Tibial artery (tissue), 4 donors: ENCODE results near the gene ZFPM1.

Experiments
- DNase-seq, 2 donors: peaks; one replicate each; pipeline ENCODE4 v3.0.0-alpha.2; 2019
- H3K27ac ChIP-seq, 2 donors: fragments of 200-600 bp; sonication (generic) in 1 of 2; 1 replicate in 1 of 2; 2 replicates in 1 of 2; pipeline ENCODE4 v1.5.1; 2018 to 2019; ENCODE audit warnings: mild to moderate bottlenecking in 1 of 2
- H3K27me3 ChIP-seq, 2 donors: fragments of 200-600 bp; sonication (generic) in 1 of 2; one replicate each; pipeline versions ENCODE4 v1.5.1 to v1.6.0; 2016 to 2019
- H3K36me3 ChIP-seq, 3 donors: fragments of 200-600 bp; sonication (generic) in 2 of 3; one replicate each; pipeline ENCODE4 v1.5.1; 2016 to 2019; ENCODE audit warnings: mild to moderate bottlenecking in 2 of 3
- H3K4me1 ChIP-seq, 4 donors: fragments of 200-600 bp; sonication (generic) in 2 of 4; 1 replicate in 3 of 4; 2 replicates in 1 of 4; pipeline ENCODE4 v1.5.1; 2016 to 2019
- H3K4me3 ChIP-seq, 2 donors: fragments of 200-600 bp; sonication (generic) in 1 of 2; 1 replicate in 1 of 2; 2 replicates in 1 of 2; pipeline ENCODE4 v1.5.1; 2018 to 2019; ENCODE audit warnings: mild to moderate bottlenecking in 2 of 2
- H3K9me3 ChIP-seq, 3 donors: fragments of 200-600 bp; sonication (generic) in 1 of 3; one replicate each; pipeline ENCODE4 v1.5.1; 2016 to 2019
- intact Hi-C: fragments of 100-400 bp; cut with DNase I; formaldehyde crosslinking; loops from one replicate; pipeline ENCODE4 v1.15.0; 2023; ENCODE audit warnings: low total_unique reads
- TF ChIP-seq, protein P1 (sequence below), 2 experiments: fragments of 200-600 bp in 1 of 2; fragments of 450-650 bp in 1 of 2; IDR thresholded peaks; one replicate each; pipeline ENCODE4 v1.5.1; 2017 to 2019; ENCODE audit warnings: antibody characterized with exemption in 2 of 2, mild to moderate bottlenecking in 1 of 2, moderate library complexity in 1 of 2

Gene ZFPM1

DNA sequence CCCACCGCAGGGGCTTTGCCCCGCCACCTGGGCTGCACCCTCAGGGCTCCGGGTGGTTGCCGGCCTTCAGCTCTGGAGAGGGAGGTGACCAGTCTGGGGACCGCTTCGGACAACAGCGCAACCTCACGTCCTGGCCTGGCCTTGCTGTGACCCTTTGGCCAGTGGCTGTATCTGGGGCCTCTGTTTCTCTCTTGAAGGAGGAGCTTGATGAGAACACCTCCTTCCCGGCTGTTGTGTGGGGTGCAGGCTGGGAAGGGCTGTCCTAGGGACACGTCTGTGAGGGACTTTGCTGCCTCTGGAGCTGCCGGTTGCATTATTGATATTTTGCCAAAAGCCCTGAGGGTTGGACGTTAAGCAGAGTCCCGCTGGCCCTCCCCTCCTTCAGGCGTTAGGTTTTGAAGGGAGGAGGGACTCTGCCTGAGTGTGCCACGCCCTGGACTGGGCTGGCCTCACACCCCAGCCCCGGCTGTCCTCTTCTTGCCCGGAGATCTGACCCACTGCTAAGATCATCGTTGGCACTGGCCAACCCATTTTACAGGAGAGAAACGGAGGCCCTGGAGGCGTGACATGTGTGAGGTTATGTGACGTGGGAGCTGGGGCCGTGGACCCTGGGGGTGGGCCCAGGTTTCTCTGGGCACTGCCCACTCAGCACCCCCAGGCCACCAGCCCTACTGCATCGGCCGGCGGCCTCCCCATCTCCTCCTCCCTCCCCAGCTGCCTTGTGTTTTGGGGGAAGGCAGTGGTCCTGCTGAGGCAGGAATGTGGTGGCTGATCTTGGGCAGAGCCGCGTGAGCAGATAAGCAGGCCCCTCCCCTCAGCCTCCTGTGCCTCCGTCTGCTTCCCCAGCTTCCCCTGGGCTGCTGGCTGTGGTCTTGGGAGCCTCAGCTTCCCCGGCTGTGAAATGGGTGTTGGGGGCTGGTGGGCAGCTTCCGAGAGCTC lies 8.5 kb downstream of the ZFPM1 start:
- H3K27me3 ChIP-seq, result peaks cover 0 to 25% of the 10 kb centered on the region in 2 donors
- intact Hi-C loops, result no loop called here
- no peak overlapping the region for H3K4me3 ChIP-seq
- H3K9me3 ChIP-seq, result no peaks in the 10 kb centered on the region
- DNase-seq, result no peak
- no peaks in the 10 kb centered on the region for H3K36me3 ChIP-seq
- TF ChIP-seq, protein P1, sequence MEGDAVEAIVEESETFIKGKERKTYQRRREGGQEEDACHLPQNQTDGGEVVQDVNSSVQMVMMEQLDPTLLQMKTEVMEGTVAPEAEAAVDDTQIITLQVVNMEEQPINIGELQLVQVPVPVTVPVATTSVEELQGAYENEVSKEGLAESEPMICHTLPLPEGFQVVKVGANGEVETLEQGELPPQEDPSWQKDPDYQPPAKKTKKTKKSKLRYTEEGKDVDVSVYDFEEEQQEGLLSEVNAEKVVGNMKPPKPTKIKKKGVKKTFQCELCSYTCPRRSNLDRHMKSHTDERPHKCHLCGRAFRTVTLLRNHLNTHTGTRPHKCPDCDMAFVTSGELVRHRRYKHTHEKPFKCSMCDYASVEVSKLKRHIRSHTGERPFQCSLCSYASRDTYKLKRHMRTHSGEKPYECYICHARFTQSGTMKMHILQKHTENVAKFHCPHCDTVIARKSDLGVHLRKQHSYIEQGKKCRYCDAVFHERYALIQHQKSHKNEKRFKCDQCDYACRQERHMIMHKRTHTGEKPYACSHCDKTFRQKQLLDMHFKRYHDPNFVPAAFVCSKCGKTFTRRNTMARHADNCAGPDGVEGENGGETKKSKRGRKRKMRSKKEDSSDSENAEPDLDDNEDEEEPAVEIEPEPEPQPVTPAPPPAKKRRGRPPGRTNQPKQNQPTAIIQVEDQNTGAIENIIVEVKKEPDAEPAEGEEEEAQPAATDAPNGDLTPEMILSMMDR (IDR thresholded peaks at IDR 0.05), result no peak
- no peak overlapping the region for H3K27ac ChIP-seq
- no peaks in the 10 kb centered on the region for H3K4me1 ChIP-seq

GRCh38 chr16:88462396-88462795 lies 9.3 kb downstream of the ZFPM1 start:
- H3K27me3 ChIP-seq, result peaks cover 0 to 23% of the 10 kb centered on the region in 2 donors
- intact Hi-C loops, result no loop called here
- TF ChIP-seq, protein P1 (IDR thresholded peaks at IDR 0.05), result no peak

DNA sequence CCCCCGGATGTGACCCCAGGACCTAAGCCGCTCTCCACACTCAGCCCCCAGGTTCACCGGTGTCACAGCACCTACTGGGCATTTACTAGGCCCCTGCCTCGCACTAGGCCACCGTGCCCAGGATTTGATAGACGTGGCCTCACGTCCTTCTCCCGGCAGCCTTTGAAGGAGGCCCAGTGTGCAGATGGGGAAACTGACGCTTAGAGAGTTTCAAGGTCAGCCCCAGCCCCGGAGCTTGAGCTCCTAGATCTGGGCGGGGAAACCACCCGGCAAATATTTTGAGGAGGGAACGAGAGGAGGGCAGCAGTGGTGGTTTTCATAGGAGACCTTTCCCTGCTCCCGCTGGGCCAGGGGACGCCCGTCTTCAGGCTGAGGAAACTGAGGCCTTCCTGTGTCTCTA lies 10.3 kb downstream of the ZFPM1 start:
- TF ChIP-seq, protein P1 (IDR thresholded peaks at IDR 0.05), result no peak
- Histone ChIP-seq H3K27ac (no peak overlapping the region), H3K4me1 (no peaks in the 10 kb centered on the region), H3K27me3 (peaks cover 0 to 27% of the 10 kb centered on the region in 2 donors), H3K36me3 (no peaks in the 10 kb centered on the region), H3K4me3 (no peak overlapping the region), H3K9me3 (no peaks in the 10 kb centered on the region)
- no peak for DNase-seq
- intact Hi-C loops, result no loop called here

More at GRCh38 chr16:88462396-88462795, 9.3 kb downstream of the ZFPM1 start:
- no peak for DNase-seq
- no peaks in the 10 kb centered on the region for H3K36me3 ChIP-seq
- no peaks in the 10 kb centered on the region for H3K9me3 ChIP-seq
- no peak overlapping the region for H3K27ac ChIP-seq
- no peak overlapping the region for H3K4me3 ChIP-seq
- no peaks in the 10 kb centered on the region for H3K4me1 ChIP-seq

- Histone ChIP-seq H3K27me3 (peaks cover 0 to 27% of the 10 kb centered on the region in 2 donors), H3K9me3 (no peaks in the 10 kb centered on the region), H3K27ac (no peak overlapping the region), H3K4me1 (no peaks in the 10 kb centered on the region), H3K4me3 (no peak overlapping the region), H3K36me3 (no peaks in the 10 kb centered on the region)
- TF ChIP-seq, protein P1 (IDR thresholded peaks at IDR 0.05), result no peak
- no peak for DNase-seq
- intact Hi-C loops, result no loop called here
Measured at GRCh38 chr16:88464447-88465318, 11.6 kb downstream of the ZFPM1 start.

GRCh38 chr16:88465387-88465983 lies 12.4 kb downstream of the ZFPM1 start:
- Histone ChIP-seq H3K9me3 (no peaks in the 10 kb centered on the region), H3K4me1 (no peaks in the 10 kb centered on the region), H3K27me3 (peaks cover 0 to 20% of the 10 kb centered on the region in 2 donors), H3K4me3 (no peak overlapping the region), H3K36me3 (no peaks in the 10 kb centered on the region), H3K27ac (no peak overlapping the region)
- TF ChIP-seq, protein P1 (IDR thresholded peaks at IDR 0.05), result no peak
- intact Hi-C loops, result no loop called here
- DNase-seq, result no peak
